ENCODE results near the gene LDAH.

Gene LDAH

GRCh38 chr2:20635113-20635510 lies 187.8 kb downstream of the LDAH start:
- FAIRE-seq = no peak

DNA sequence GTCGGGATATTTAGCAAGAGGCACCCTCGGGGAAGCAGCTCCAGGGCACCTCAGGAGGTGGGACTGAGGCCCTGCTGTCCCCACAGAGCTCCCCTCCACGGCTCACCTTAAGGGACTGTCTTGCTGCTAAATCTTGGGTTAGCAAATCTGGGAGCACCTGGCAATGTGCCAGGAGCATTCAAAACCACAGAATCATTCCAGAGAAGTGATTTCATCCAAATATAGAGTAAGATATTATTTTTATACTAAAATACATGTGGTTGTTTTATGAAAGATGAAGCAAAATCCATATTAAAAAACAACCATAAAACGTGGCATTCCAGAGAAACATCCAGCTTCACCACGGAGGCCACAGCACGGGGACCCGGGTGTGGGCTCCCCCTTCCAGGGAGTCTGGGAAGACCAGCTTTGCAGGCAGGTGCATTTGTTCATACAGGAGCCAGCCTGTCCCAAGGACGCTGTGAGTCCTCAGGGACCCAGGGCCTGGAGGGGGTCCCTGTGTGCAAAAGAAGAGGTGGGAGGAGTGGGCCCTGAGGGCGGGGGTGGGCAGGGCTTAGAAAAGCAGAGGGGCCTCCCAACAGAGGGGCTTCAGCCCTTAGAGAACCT lies 188.3 kb downstream of the LDAH start:
- no peak for FAIRE-seq
